Endothelial cell of umbilical vein (primary cell): Measurements from ENCODE around the gene BRINP2. TPM values are rescaled to one million over a fixed set of nuclear protein-coding genes. Genes with fewer than 3 reads are reported as not detected.

Source experiments
- BruUV-seq: library from RNA; stranded (reverse); fragments of 400-500 nt; replicated peaks from 2 replicates; lab custom pipeline; 2021; lab: Mats Ljungman, UMichigan
- CTCF ChIA-PET: fragments of 300-600, 350-600 bp; sonication (Branson Sonifier 250); formaldehyde crosslinking; loops from one replicate; lab custom pipeline; 2021; ENCODE audit warnings: antibody characterized with exemption, inconsistent platforms; lab: Charles Lee
- POLR2A ChIA-PET: fragments of 300-600, 350-600 bp; sonication (Branson Sonifier 250); formaldehyde crosslinking; loops from one replicate; lab custom pipeline; 2021; ENCODE audit warnings: antibody characterized with exemption, inconsistent platforms; lab: Charles Lee
- DNase-seq: peaks from one replicate; pipeline ENCODE4 v3.0.0-alpha.2; 2011; ENCODE audit warnings: low read depth, low spot score
- FAIRE-seq: peaks from 2 replicates; lab custom pipeline; 2011; peaks lifted over from hg19 to GRCh38; lab: Jason Lieb, UNC
- H2AFZ ChIP-seq: 2 replicates; pipeline ENCODE4 v1.6.0; 2012; ENCODE audit warnings: low read depth, low read length, control low read depth, inconsistent platforms
- H3K27ac ChIP-seq: 2 replicates; pipeline ENCODE4 v1.5.1; 2011; ENCODE audit warnings: low read depth, mild to moderate bottlenecking, control low read depth, low read length, moderate library complexity; ENCODE audit not compliant: insufficient read depth
- H3K27me3 ChIP-seq, 2 experiments: 2 replicates each; pipeline versions ENCODE4 v1.6.0 to v1.6.1; 2011; ENCODE audit warnings: low read length in 2 of 2, mixed read lengths in 1 of 2; ENCODE audit not compliant: control insufficient read depth in 2 of 2, insufficient read depth in 2 of 2
- H3K36me3 ChIP-seq, 2 experiments: 2 replicates in 1 of 2; 3 replicates in 1 of 2; pipeline ENCODE4 v1.5.1; 2011; ENCODE audit warnings: low read length in 2 of 2, mild to moderate bottlenecking in 1 of 2, moderate library complexity in 1 of 2; ENCODE audit not compliant: control insufficient read depth in 2 of 2, insufficient read depth in 2 of 2; ENCODE audit errors: extremely low read depth in 1 of 2
- H3K4me1 ChIP-seq: 3 replicates; pipeline ENCODE4 v1.5.1; 2011; ENCODE audit warnings: mild to moderate bottlenecking, low read length; ENCODE audit not compliant: control insufficient read depth, insufficient read depth; ENCODE audit errors: extremely low read depth
- H3K4me2 ChIP-seq: 2 replicates; pipeline ENCODE4 v1.6.1; 2011; ENCODE audit warnings: low read length, control low read depth, mixed read lengths; ENCODE audit not compliant: insufficient read depth
- H3K4me3 ChIP-seq, 3 experiments: fragments of 200-600 bp in 1 of 3; sonication (generic), shearing (Covaris generic) in 1 of 3; replicated peaks in 1 of 3; 2 replicates each; pipeline ENCODE4 v1.5.1; 2011 to 2016; ENCODE audit warnings: control low read depth in 3 of 3, low read length in 3 of 3, mild to moderate bottlenecking in 2 of 3, inconsistent platforms in 1 of 3, low read depth in 1 of 3, moderate library complexity in 1 of 3; ENCODE audit not compliant: insufficient read depth in 1 of 3
- H3K79me2 ChIP-seq: 2 replicates; pipeline ENCODE4 v1.6.0; 2012; ENCODE audit warnings: low read length, inconsistent platforms; ENCODE audit not compliant: control insufficient read depth, insufficient read depth
- H3K9ac ChIP-seq: replicated peaks from 2 replicates; pipeline ENCODE3; 2011; ENCODE audit warnings: low read length, control low read depth; ENCODE audit not compliant: insufficient read depth; ENCODE audit errors: extremely low read depth
- H3K9me1 ChIP-seq: replicated peaks from 3 replicates; pipeline ENCODE4 v1.6.0; 2011; ENCODE audit warnings: mild to moderate bottlenecking, low read length; ENCODE audit not compliant: control insufficient read depth, insufficient read depth; ENCODE audit errors: extremely low read depth
- H3K9me3 ChIP-seq: replicated peaks from 2 replicates; pipeline ENCODE4 v1.5.1; 2012; ENCODE audit warnings: low read length, inconsistent platforms; ENCODE audit not compliant: control insufficient read depth, insufficient read depth
- H4K20me1 ChIP-seq: replicated peaks from 2 replicates; pipeline ENCODE3; 2011; ENCODE audit warnings: mild to moderate bottlenecking, low read length; ENCODE audit not compliant: control insufficient read depth, insufficient read depth; ENCODE audit errors: extremely low read depth
- EZH2 ChIP-seq: IDR thresholded peaks from 2 replicates; pipeline ENCODE4 v1.6.1; 2012; ENCODE audit warnings: borderline replicate concordance, low read depth, mild to moderate bottlenecking, moderate library complexity, low read length, inconsistent platforms; ENCODE audit not compliant: severe bottlenecking
- FOS ChIP-seq: IDR thresholded peaks from 2 replicates; pipeline ENCODE4 v1.6.1; 2011; ENCODE audit warnings: mild to moderate bottlenecking, low read length, moderate library complexity, borderline replicate concordance; ENCODE audit not compliant: insufficient read depth
- GATA2 ChIP-seq: IDR thresholded peaks from 2 replicates; pipeline ENCODE4 v1.7.0; 2011; ENCODE audit warnings: low read depth, mild to moderate bottlenecking, moderate library complexity, mixed read lengths, low read length; ENCODE audit not compliant: insufficient read length, insufficient read depth
- JUN ChIP-seq: IDR thresholded peaks from 2 replicates; pipeline ENCODE4 v1.6.1; 2011; ENCODE audit warnings: borderline replicate concordance, low read depth; ENCODE audit not compliant: insufficient read length, insufficient read depth
- MYC ChIP-seq: IDR thresholded peaks from one replicate; pipeline ENCODE4 v1.6.1; 2011; ENCODE audit warnings: mild to moderate bottlenecking, low read depth, low read length
- POLR2A ChIP-seq: IDR thresholded peaks from 2 replicates; pipeline ENCODE4 v1.6.1; 2012; ENCODE audit warnings: low read depth, mild to moderate bottlenecking, control low read depth, low read length
- POLR2AphosphoS5 ChIP-seq: IDR thresholded peaks from 2 replicates; pipeline ENCODE4 v1.6.1; 2012; ENCODE audit warnings: low read depth, mild to moderate bottlenecking, control low read depth, low read length, moderate library complexity; ENCODE audit not compliant: insufficient read depth
- dilution Hi-C: fragments of 300-500 bp; cut with MboI; formaldehyde crosslinking; loops from one replicate; pipeline ENCODE4 v1.15.0; 2019; ENCODE audit warnings: low sequenced_read_pairs; ENCODE audit not compliant: extremely low pct_ligation_motif_present
- intact Hi-C: fragments of 100-400 bp; cut with micrococcal nuclease; formaldehyde crosslinking; loops from one replicate; pipeline ENCODE4 v1.10.0; 2022
- polyA plus RNA-seq, 4 experiments: library from polyadenylated mRNA; depleted of rRNA in 3 of 4; stranded (reverse) in 3 of 4; unstranded in 1 of 4; fragments of >200 nt; gene quantifications; 2 replicates each; pipeline versions ENCODE4 v1.2.1 to v1.2.3, GENCODE V29; 2011 to 2012; ENCODE audit warnings: missing spikeins in 1 of 4
- total RNA-seq: library from RNA; stranded (reverse); gene quantifications from 2 replicates; pipeline ENCODE4 v1.2.3, GENCODE V29; 2021
- TF ChIP-seq, protein P1 (sequence below): IDR thresholded peaks from 2 replicates; pipeline ENCODE4 v1.6.1; 2011; ENCODE audit not compliant: insufficient read depth, insufficient read length
- TF ChIP-seq, protein P2 (sequence below), 2 donors: IDR thresholded peaks; 1 replicate in 1 of 2; 2 replicates in 1 of 2; pipeline ENCODE4 v1.5.1; 2011; ENCODE audit warnings: low read length in 2 of 2, mild to moderate bottlenecking in 2 of 2, moderate library complexity in 2 of 2, control low read depth in 1 of 2, inconsistent platforms in 1 of 2, low read depth in 1 of 2; ENCODE audit not compliant: insufficient read depth in 1 of 2; ENCODE audit errors: extremely low read depth in 1 of 2

The BRINP2 gene
- total and polyA plus RNA-seq, 2 donors (not counting 3 experiments of a cell fraction or from before 2014, with no cell fraction given), result not detected

DNA sequence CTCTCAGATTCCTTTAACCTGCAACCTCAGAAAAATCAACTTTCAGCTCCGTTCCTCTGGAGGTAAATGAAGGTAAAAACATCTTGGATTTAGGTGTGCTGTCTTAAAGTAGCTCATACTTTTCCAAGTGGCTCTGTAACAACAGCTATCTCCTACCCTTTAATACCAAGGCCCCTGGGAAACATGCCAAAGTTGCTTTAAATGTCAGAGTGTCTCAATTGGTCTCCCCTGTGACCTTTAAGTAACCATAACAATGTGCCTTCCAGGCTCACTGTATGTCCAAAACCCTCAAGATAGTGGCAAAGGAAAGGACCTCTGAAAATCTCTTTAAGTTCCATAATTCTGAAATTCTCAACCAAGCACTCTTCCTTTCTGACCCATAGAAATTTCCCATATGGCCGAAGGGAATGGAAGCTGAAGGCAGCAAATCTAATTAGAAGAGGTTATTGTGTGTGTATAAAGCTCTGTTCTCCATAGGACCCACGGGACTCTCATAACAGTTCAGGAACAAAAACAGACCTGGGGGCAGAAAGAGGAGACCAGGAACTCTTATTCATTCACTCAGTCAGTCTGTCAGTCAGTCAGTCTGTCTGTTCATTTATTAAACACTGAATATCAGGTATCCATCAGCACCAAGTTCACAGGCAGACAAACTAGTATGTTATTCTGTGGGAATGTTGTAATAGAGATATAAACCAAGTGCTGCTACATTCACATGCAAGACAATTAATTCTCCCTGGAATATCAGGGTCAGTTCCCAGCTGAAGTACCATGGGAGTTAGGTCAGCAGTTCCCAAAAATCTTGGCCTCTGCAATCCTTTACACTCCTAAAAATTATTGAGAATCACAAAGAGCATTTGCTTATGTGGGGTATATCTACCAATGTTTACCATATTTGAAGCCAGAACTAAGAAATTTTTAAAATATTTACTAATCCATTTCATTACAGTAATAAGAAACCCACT lies 25.4 kb upstream of the BRINP2 start:
- no peaks in the 10 kb centered on the region for H3K9me1 ChIP-seq
- dilution Hi-C loops, result no loop called here
- FAIRE-seq (no peak), DNase-seq (no peak)
- H3K27me3 ChIP-seq, result no peaks in the 10 kb centered on the region
- ChIA-PET POLR2A (no interaction called here), CTCF (no interaction called here)
- H3K36me3 ChIP-seq, result no peaks in the 10 kb centered on the region
- no peak overlapping the region for H3K9ac ChIP-seq
- no peak overlapping the region for H2AFZ ChIP-seq
- no peaks in the 10 kb centered on the region for H4K20me1 ChIP-seq
- no peak overlapping the region for H3K4me3 ChIP-seq
- H3K27ac ChIP-seq, result no peak overlapping the region
- no peaks in the 10 kb centered on the region for H3K79me2 ChIP-seq
- BruUV-seq, result no TSS peak
- intact Hi-C loops, result no loop called here
- no peak overlapping the region for H3K4me2 ChIP-seq
- H3K9me3 ChIP-seq, result no peaks in the 10 kb centered on the region
- no peak for TF ChIP-seq POLR2A
- no peak for TF ChIP-seq GATA2
- no peak for TF ChIP-seq MYC
- TF ChIP-seq JUN, result no peak
- TF ChIP-seq, protein P1, sequence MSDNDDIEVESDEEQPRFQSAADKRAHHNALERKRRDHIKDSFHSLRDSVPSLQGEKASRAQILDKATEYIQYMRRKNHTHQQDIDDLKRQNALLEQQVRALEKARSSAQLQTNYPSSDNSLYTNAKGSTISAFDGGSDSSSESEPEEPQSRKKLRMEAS, result no peak
- no peak for TF ChIP-seq FOS
- TF ChIP-seq EZH2, result no peak
- TF ChIP-seq POLR2AphosphoS5, result no peak
- TF ChIP-seq, protein P2, sequence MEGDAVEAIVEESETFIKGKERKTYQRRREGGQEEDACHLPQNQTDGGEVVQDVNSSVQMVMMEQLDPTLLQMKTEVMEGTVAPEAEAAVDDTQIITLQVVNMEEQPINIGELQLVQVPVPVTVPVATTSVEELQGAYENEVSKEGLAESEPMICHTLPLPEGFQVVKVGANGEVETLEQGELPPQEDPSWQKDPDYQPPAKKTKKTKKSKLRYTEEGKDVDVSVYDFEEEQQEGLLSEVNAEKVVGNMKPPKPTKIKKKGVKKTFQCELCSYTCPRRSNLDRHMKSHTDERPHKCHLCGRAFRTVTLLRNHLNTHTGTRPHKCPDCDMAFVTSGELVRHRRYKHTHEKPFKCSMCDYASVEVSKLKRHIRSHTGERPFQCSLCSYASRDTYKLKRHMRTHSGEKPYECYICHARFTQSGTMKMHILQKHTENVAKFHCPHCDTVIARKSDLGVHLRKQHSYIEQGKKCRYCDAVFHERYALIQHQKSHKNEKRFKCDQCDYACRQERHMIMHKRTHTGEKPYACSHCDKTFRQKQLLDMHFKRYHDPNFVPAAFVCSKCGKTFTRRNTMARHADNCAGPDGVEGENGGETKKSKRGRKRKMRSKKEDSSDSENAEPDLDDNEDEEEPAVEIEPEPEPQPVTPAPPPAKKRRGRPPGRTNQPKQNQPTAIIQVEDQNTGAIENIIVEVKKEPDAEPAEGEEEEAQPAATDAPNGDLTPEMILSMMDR (IDR thresholded peaks at IDR 0.05; ENCODE audit: extremely low read depth in 1 of 2, insufficient read depth in 1 of 2, low read depth in 1 of 2, low read length in 2 of 2), result no peak
- H3K4me1 ChIP-seq, result no peaks in the 10 kb centered on the region
